WTC11 (cell line): ENCODE data around the gene CNPY4. TPM values are rescaled to one million over a fixed set of nuclear protein-coding genes. Genes with fewer than 3 reads are reported as not detected.

Experiments used
- ESRRA ChIP-seq: sonication (generic); formaldehyde crosslinking; IDR thresholded peaks from 2 replicates; pipeline ENCODE4 v1.8.1; 2022; ENCODE audit warnings: mild to moderate bottlenecking, missing genetic modification reagents, borderline replicate concordance
- ETV6 ChIP-seq: sonication (generic); formaldehyde crosslinking; IDR thresholded peaks from 2 replicates; pipeline ENCODE4 v1.8.1; 2022; ENCODE audit warnings: mild to moderate bottlenecking, missing genetic modification reagents
- GABPB1 ChIP-seq: sonication (generic); formaldehyde crosslinking; IDR thresholded peaks from 2 replicates; pipeline ENCODE4 v1.8.1; 2023; ENCODE audit warnings: mild to moderate bottlenecking, missing genetic modification reagents
- GTF2I ChIP-seq: fragments of 250-450 bp; sonication (Bioruptor Pico); conservative IDR thresholded peaks from 2 replicates; pipeline ENCODE4 v1.4.0; 2021; ENCODE audit warnings: mild to moderate bottlenecking
- JUN ChIP-seq: sonication (generic); formaldehyde crosslinking; IDR thresholded peaks from 2 replicates; pipeline ENCODE4 v1.8.0; 2023; ENCODE audit warnings: mild to moderate bottlenecking, missing genetic modification reagents
- NR1H2 ChIP-seq: sonication (generic); formaldehyde crosslinking; IDR thresholded peaks from 2 replicates; pipeline ENCODE4 v1.9.0; 2021; ENCODE audit warnings: mild to moderate bottlenecking, moderate library complexity, missing genetic modification reagents
- RELA ChIP-seq: sonication (generic); formaldehyde crosslinking; IDR thresholded peaks from 2 replicates; pipeline ENCODE4 v1.8.1; 2022; ENCODE audit warnings: missing genetic modification reagents, mild to moderate bottlenecking, borderline replicate concordance
- SMAD4 ChIP-seq: sonication (generic); formaldehyde crosslinking; IDR thresholded peaks from 2 replicates; pipeline ENCODE4 v1.8.0; 2022; ENCODE audit warnings: mild to moderate bottlenecking, missing genetic modification reagents
- TP53 ChIP-seq: sonication (generic); formaldehyde crosslinking; IDR thresholded peaks from 2 replicates; pipeline ENCODE4 v1.8.1; 2023; ENCODE audit warnings: mild to moderate bottlenecking, missing genetic modification reagents
- ZNF121 ChIP-seq: sonication (generic); formaldehyde crosslinking; IDR thresholded peaks from 2 replicates; pipeline ENCODE4 v1.8.0; 2023; ENCODE audit warnings: missing genetic modification reagents
- total RNA-seq: library from RNA; stranded (reverse); gene quantifications from 3 replicates; pipeline ENCODE4 v1.2.3, GENCODE V29; 2021
- TF ChIP-seq, protein P1 (sequence below): sonication (generic); formaldehyde crosslinking; conservative IDR thresholded peaks from 2 replicates; pipeline ENCODE4 v1.8.1; 2023; ENCODE audit warnings: mild to moderate bottlenecking, low read depth, missing genetic modification reagents, moderate library complexity
- TF ChIP-seq, protein P2 (sequence below): sonication (generic); formaldehyde crosslinking; IDR thresholded peaks from 2 replicates; pipeline ENCODE4 v1.8.1; 2023; ENCODE audit warnings: mild to moderate bottlenecking, missing genetic modification reagents, borderline replicate concordance
- TF ChIP-seq, protein P3 (sequence below): sonication (generic); formaldehyde crosslinking; IDR thresholded peaks from 2 replicates; pipeline ENCODE4 v1.8.1; 2022; ENCODE audit warnings: low read depth, mild to moderate bottlenecking, moderate library complexity, missing genetic modification reagents, borderline replicate concordance
- TF ChIP-seq, protein P4 (sequence below): sonication (generic); formaldehyde crosslinking; IDR thresholded peaks from 2 replicates; pipeline ENCODE4 v1.8.1; 2023; ENCODE audit warnings: mild to moderate bottlenecking, missing genetic modification reagents
- TF ChIP-seq, protein P5 (sequence below): sonication (generic); formaldehyde crosslinking; conservative IDR thresholded peaks from 2 replicates; pipeline ENCODE4 v1.8.1; 2022; ENCODE audit warnings: mild to moderate bottlenecking, missing genetic modification reagents
- TF ChIP-seq, protein P6 (sequence below): sonication (generic); formaldehyde crosslinking; IDR thresholded peaks from 2 replicates; pipeline ENCODE4 v1.8.1; 2022; ENCODE audit warnings: mild to moderate bottlenecking, moderate library complexity, missing genetic modification reagents
- TF ChIP-seq, protein P7 (sequence below): sonication (generic); formaldehyde crosslinking; IDR thresholded peaks from 2 replicates; pipeline ENCODE4 v1.8.1; 2023; ENCODE audit warnings: mild to moderate bottlenecking, missing genetic modification reagents
- TF ChIP-seq, protein P8 (sequence below): sonication (generic); formaldehyde crosslinking; IDR thresholded peaks from 2 replicates; pipeline ENCODE4 v1.8.1; 2023; ENCODE audit warnings: mild to moderate bottlenecking, moderate library complexity, missing genetic modification reagents
- TF ChIP-seq, protein P9 (sequence below): sonication (generic); formaldehyde crosslinking; IDR thresholded peaks from 2 replicates; pipeline ENCODE4 v1.8.0; 2022; ENCODE audit warnings: mild to moderate bottlenecking, missing genetic modification reagents
- TF ChIP-seq, protein P10 (sequence below): sonication (generic); formaldehyde crosslinking; IDR thresholded peaks from 2 replicates; pipeline ENCODE4 v1.8.0; 2023; ENCODE audit warnings: missing genetic modification reagents

CNPY4 gene
- total RNA-seq, 1 experiment from 2014 or later = 15.1 TPM

DNA sequence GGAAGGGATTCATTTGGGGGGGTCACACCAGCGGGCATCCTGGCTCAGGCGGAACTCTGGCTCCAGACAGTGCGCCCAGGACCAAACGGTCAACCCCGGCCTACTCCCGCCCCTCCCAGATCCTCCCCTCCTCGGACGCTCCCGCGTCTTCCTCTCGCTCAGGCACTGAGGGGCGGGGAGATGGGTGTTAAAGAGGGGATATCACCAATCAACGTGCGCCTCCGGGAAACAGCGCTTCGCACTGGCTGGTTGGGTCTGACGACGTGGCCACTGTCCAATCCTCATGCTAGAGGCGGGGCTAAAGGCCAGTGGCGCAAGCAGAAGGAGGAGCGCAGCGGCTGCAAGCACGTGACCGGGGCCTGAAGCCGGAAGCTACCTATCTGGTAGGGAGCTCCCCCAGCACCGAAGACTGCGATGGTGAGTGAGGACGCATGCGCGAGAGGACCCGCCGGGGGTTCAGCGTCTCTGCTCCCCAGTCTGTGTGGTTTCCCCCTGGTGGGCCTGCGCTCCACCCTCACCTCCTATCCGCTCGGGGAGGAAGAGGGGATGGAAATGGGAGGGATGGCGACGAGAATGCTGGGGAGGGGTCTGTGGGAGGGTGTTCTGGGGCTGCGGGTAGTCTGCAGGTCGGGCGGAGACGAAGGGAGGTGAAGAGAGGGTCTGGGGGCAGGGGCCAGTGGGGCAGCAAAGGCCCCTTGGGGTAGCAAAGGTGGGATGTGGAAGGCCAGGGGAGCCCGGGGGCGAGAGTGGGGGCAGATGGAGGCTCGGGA lies 29.3 kb downstream of the CNPY4 start, which contains the start of gene LAMTOR4 (continued):
- TF ChIP-seq, protein P1, sequence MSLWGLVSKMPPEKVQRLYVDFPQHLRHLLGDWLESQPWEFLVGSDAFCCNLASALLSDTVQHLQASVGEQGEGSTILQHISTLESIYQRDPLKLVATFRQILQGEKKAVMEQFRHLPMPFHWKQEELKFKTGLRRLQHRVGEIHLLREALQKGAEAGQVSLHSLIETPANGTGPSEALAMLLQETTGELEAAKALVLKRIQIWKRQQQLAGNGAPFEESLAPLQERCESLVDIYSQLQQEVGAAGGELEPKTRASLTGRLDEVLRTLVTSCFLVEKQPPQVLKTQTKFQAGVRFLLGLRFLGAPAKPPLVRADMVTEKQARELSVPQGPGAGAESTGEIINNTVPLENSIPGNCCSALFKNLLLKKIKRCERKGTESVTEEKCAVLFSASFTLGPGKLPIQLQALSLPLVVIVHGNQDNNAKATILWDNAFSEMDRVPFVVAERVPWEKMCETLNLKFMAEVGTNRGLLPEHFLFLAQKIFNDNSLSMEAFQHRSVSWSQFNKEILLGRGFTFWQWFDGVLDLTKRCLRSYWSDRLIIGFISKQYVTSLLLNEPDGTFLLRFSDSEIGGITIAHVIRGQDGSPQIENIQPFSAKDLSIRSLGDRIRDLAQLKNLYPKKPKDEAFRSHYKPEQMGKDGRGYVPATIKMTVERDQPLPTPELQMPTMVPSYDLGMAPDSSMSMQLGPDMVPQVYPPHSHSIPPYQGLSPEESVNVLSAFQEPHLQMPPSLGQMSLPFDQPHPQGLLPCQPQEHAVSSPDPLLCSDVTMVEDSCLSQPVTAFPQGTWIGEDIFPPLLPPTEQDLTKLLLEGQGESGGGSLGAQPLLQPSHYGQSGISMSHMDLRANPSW (CRISPR knock-in tag) = no peak
- no peak for TF ChIP-seq ESRRA (CRISPR knock-in tag)
- TF ChIP-seq, protein P2, sequence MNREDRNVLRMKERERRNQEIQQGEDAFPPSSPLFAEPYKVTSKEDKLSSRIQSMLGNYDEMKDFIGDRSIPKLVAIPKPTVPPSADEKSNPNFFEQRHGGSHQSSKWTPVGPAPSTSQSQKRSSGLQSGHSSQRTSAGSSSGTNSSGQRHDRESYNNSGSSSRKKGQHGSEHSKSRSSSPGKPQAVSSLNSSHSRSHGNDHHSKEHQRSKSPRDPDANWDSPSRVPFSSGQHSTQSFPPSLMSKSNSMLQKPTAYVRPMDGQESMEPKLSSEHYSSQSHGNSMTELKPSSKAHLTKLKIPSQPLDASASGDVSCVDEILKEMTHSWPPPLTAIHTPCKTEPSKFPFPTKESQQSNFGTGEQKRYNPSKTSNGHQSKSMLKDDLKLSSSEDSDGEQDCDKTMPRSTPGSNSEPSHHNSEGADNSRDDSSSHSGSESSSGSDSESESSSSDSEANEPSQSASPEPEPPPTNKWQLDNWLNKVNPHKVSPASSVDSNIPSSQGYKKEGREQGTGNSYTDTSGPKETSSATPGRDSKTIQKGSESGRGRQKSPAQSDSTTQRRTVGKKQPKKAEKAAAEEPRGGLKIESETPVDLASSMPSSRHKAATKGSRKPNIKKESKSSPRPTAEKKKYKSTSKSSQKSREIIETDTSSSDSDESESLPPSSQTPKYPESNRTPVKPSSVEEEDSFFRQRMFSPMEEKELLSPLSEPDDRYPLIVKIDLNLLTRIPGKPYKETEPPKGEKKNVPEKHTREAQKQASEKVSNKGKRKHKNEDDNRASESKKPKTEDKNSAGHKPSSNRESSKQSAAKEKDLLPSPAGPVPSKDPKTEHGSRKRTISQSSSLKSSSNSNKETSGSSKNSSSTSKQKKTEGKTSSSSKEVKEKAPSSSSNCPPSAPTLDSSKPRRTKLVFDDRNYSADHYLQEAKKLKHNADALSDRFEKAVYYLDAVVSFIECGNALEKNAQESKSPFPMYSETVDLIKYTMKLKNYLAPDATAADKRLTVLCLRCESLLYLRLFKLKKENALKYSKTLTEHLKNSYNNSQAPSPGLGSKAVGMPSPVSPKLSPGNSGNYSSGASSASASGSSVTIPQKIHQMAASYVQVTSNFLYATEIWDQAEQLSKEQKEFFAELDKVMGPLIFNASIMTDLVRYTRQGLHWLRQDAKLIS (CRISPR knock-in tag) = no peak
- no peak for TF ChIP-seq NR1H2 (CRISPR knock-in tag)
- TF ChIP-seq ETV6 = peak; percentile 75; the same call in 1 of the 2 replicates
- TF ChIP-seq, protein P3, sequence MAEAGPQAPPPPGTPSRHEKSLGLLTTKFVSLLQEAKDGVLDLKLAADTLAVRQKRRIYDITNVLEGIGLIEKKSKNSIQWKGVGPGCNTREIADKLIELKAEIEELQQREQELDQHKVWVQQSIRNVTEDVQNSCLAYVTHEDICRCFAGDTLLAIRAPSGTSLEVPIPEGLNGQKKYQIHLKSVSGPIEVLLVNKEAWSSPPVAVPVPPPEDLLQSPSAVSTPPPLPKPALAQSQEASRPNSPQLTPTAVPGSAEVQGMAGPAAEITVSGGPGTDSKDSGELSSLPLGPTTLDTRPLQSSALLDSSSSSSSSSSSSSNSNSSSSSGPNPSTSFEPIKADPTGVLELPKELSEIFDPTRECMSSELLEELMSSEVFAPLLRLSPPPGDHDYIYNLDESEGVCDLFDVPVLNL = no peak
- TF ChIP-seq, protein P4, sequence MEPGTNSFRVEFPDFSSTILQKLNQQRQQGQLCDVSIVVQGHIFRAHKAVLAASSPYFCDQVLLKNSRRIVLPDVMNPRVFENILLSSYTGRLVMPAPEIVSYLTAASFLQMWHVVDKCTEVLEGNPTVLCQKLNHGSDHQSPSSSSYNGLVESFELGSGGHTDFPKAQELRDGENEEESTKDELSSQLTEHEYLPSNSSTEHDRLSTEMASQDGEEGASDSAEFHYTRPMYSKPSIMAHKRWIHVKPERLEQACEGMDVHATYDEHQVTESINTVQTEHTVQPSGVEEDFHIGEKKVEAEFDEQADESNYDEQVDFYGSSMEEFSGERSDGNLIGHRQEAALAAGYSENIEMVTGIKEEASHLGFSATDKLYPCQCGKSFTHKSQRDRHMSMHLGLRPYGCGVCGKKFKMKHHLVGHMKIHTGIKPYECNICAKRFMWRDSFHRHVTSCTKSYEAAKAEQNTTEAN (CRISPR knock-in tag) = no peak
- TF ChIP-seq TP53 = no peak
- TF ChIP-seq GTF2I (CRISPR knock-in tag) = no peak
- no peak for TF ChIP-seq ZNF121 (CRISPR knock-in tag)
- no peak for TF ChIP-seq RELA (CRISPR knock-in tag)
- TF ChIP-seq, protein P5, sequence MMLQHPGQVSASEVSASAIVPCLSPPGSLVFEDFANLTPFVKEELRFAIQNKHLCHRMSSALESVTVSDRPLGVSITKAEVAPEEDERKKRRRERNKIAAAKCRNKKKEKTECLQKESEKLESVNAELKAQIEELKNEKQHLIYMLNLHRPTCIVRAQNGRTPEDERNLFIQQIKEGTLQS (CRISPR knock-in tag) = no peak
- TF ChIP-seq, protein P6, sequence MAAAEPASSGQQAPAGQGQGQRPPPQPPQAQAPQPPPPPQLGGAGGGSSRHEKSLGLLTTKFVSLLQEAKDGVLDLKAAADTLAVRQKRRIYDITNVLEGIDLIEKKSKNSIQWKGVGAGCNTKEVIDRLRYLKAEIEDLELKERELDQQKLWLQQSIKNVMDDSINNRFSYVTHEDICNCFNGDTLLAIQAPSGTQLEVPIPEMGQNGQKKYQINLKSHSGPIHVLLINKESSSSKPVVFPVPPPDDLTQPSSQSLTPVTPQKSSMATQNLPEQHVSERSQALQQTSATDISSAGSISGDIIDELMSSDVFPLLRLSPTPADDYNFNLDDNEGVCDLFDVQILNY (CRISPR knock-in tag) = 0 out of 2 replicates have a peak, but pooled peaks have one; percentile 64
- TF ChIP-seq SMAD4 (CRISPR knock-in tag) = no peak
- TF ChIP-seq, protein P7, sequence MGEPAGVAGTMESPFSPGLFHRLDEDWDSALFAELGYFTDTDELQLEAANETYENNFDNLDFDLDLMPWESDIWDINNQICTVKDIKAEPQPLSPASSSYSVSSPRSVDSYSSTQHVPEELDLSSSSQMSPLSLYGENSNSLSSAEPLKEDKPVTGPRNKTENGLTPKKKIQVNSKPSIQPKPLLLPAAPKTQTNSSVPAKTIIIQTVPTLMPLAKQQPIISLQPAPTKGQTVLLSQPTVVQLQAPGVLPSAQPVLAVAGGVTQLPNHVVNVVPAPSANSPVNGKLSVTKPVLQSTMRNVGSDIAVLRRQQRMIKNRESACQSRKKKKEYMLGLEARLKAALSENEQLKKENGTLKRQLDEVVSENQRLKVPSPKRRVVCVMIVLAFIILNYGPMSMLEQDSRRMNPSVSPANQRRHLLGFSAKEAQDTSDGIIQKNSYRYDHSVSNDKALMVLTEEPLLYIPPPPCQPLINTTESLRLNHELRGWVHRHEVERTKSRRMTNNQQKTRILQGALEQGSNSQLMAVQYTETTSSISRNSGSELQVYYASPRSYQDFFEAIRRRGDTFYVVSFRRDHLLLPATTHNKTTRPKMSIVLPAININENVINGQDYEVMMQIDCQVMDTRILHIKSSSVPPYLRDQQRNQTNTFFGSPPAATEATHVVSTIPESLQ (CRISPR knock-in tag) = no peak
- TF ChIP-seq, protein P8, sequence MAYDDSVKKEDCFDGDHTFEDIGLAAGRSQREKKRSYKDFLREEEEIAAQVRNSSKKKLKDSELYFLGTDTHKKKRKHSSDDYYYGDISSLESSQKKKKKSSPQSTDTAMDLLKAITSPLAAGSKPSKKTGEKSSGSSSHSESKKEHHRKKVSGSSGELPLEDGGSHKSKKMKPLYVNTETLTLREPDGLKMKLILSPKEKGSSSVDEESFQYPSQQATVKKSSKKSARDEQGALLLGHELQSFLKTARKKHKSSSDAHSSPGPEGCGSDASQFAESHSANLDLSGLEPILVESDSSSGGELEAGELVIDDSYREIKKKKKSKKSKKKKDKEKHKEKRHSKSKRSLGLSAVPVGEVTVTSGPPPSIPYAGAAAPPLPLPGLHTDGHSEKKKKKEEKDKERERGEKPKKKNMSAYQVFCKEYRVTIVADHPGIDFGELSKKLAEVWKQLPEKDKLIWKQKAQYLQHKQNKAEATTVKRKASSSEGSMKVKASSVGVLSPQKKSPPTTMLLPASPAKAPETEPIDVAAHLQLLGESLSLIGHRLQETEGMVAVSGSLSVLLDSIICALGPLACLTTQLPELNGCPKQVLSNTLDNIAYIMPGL (CRISPR knock-in tag) = no peak
- TF ChIP-seq, protein P9, sequence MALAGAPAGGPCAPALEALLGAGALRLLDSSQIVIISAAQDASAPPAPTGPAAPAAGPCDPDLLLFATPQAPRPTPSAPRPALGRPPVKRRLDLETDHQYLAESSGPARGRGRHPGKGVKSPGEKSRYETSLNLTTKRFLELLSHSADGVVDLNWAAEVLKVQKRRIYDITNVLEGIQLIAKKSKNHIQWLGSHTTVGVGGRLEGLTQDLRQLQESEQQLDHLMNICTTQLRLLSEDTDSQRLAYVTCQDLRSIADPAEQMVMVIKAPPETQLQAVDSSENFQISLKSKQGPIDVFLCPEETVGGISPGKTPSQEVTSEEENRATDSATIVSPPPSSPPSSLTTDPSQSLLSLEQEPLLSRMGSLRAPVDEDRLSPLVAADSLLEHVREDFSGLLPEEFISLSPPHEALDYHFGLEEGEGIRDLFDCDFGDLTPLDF (CRISPR knock-in tag) = no peak
- TF ChIP-seq, protein P10, sequence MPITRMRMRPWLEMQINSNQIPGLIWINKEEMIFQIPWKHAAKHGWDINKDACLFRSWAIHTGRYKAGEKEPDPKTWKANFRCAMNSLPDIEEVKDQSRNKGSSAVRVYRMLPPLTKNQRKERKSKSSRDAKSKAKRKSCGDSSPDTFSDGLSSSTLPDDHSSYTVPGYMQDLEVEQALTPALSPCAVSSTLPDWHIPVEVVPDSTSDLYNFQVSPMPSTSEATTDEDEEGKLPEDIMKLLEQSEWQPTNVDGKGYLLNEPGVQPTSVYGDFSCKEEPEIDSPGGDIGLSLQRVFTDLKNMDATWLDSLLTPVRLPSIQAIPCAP (CRISPR knock-in tag) = peak; percentile 59; the same call in 1 of the 2 replicates
- TF ChIP-seq JUN (CRISPR knock-in tag) = no peak
- peak; percentile 57; the same call in 1 of the 2 replicates for TF ChIP-seq GABPB1
